ENCODE measurements around the gene FAM163B. TPM values are rescaled to one million over a fixed set of nuclear protein-coding genes. Genes with fewer than 3 reads are reported as not detected.
A peak's percentile ranks its signal among the peaks of the same experiment; 100 is the strongest.

Gene FAM163B
- total and polyA plus RNA-seq, 2 donors from 2014 or later = 0.54 TPM; not detected in 1

- peaks cover 0 to 24% (median 0%) of the 10 kb centered on the region in 3 donors for H3K4me1 ChIP-seq (ENCODE audit: control insufficient read depth in 2 of 3, insufficient read depth in 2 of 3, low read depth in 1 of 3, low read length in 3 of 3)
- no peak overlapping the region for H3K9ac ChIP-seq (ENCODE audit: low read length in 3 of 3)
- DNase-seq (peak in 2 of 5 donors; percentile 50 to 64), FAIRE-seq (no peak)
- no peak overlapping the region for H3K4me3 ChIP-seq (ENCODE audit: low read length in 3 of 3)
- peak overlapping the region; percentile 59 to 67 for H3K27ac ChIP-seq (ENCODE audit: low read depth in 2 of 2, low read length in 2 of 2)
- no peak for TF ChIP-seq CTCF (IDR thresholded peaks at IDR 0.05; ENCODE audit: borderline replicate concordance, extremely low read depth, insufficient read depth)
- no peaks in the 10 kb centered on the region for H3K27me3 ChIP-seq (ENCODE audit: control insufficient read depth, insufficient read depth, low read length)
- no peaks in the 10 kb centered on the region for H3K9me3 ChIP-seq (ENCODE audit: control insufficient read depth in 2 of 3, insufficient read depth in 1 of 3, low read length in 3 of 3)
- intact Hi-C loops (cut with DNase I) = no loop called here
- H3K36me3 ChIP-seq (ENCODE audit: control insufficient read depth in 2 of 3, insufficient read depth in 3 of 3, low read length in 3 of 3) = peaks cover 0 to 20% (median 0%) of the 10 kb centered on the region in 3 donors
Measured at GRCh38 chr9:133545494-133546286, 63.5 kb downstream of the FAM163B start.

- H3K9me3 ChIP-seq (ENCODE audit: control insufficient read depth in 2 of 3, insufficient read depth in 1 of 3, low read length in 3 of 3) = no peaks in the 10 kb centered on the region
- no peak for DNase-seq
- peaks cover 0 to 17% (median 0%) of the 10 kb centered on the region in 3 donors for H3K36me3 ChIP-seq (ENCODE audit: control insufficient read depth in 2 of 3, insufficient read depth in 3 of 3, low read length in 3 of 3)
- no peak overlapping the region for H3K9ac ChIP-seq (ENCODE audit: low read length in 3 of 3)
- TF ChIP-seq CTCF (IDR thresholded peaks at IDR 0.05; ENCODE audit: borderline replicate concordance, extremely low read depth, insufficient read depth) = no peak
- intact Hi-C loops (cut with DNase I) = no loop called here
- H3K27ac ChIP-seq (ENCODE audit: low read depth in 2 of 2, low read length in 2 of 2) = no peak overlapping the region
- no peak overlapping the region for H3K4me3 ChIP-seq (ENCODE audit: low read length in 3 of 3)
- H3K27me3 ChIP-seq (ENCODE audit: control insufficient read depth, insufficient read depth, low read length) = no peaks in the 10 kb centered on the region
- H3K4me1 ChIP-seq (ENCODE audit: control insufficient read depth in 2 of 3, insufficient read depth in 2 of 3, low read depth in 1 of 3, low read length in 3 of 3) = peaks cover 0 to 40% (median 0%) of the 10 kb centered on the region in 3 donors
- no peak for FAIRE-seq
Measured at GRCh38 chr9:133543772-133544467, 65.3 kb downstream of the FAM163B start.

- FAIRE-seq (no peak), DNase-seq (no peak)
- peaks cover 0 to 12% (median 0%) of the 10 kb centered on the region in 3 donors for H3K36me3 ChIP-seq (ENCODE audit: control insufficient read depth in 2 of 3, insufficient read depth in 3 of 3, low read length in 3 of 3)
- no peak overlapping the region for H3K9ac ChIP-seq (ENCODE audit: low read length in 3 of 3)
- TF ChIP-seq CTCF (IDR thresholded peaks at IDR 0.05; ENCODE audit: borderline replicate concordance, extremely low read depth, insufficient read depth) = no peak
- no peaks in the 10 kb centered on the region for H3K9me3 ChIP-seq (ENCODE audit: control insufficient read depth in 2 of 3, insufficient read depth in 1 of 3, low read length in 3 of 3)
- H3K4me1 ChIP-seq (ENCODE audit: control insufficient read depth in 2 of 3, insufficient read depth in 2 of 3, low read depth in 1 of 3, low read length in 3 of 3) = peaks cover 0 to 48% (median 0%) of the 10 kb centered on the region in 3 donors
- H3K27ac ChIP-seq (ENCODE audit: low read depth in 2 of 2, low read length in 2 of 2) = no peak overlapping the region
- H3K4me3 ChIP-seq (ENCODE audit: low read length in 3 of 3) = no peak overlapping the region
- intact Hi-C loops (cut with DNase I) = no loop called here
- H3K27me3 ChIP-seq (ENCODE audit: control insufficient read depth, insufficient read depth, low read length) = no peaks in the 10 kb centered on the region
Measured at GRCh38 chr9:133542002-133542401, 67.2 kb downstream of the FAM163B start.

Data from kidney (tissue), 14 donors.